Muscle layer of duodenum (tissue), 2 donors: ENCODE results near the gene RBM19.

Experiments used
- H3K27ac ChIP-seq: one replicate; pipeline ENCODE4 v1.7.0; 2013; ENCODE audit warnings: mild to moderate bottlenecking, low read length
- H3K27me3 ChIP-seq: one replicate; pipeline ENCODE4 v1.7.0; 2013; ENCODE audit warnings: low read depth, mild to moderate bottlenecking, control low read depth, low read length
- H3K36me3 ChIP-seq, 2 donors: one replicate each; pipeline ENCODE4 v1.7.0; 2013; ENCODE audit warnings: low read length in 2 of 2, control low read depth in 1 of 2, mild to moderate bottlenecking in 1 of 2; ENCODE audit not compliant: insufficient read depth in 2 of 2, control insufficient read depth in 1 of 2
- H3K4me1 ChIP-seq, 2 donors: one replicate each; pipeline ENCODE4 v1.7.0; 2013; ENCODE audit warnings: low read length in 2 of 2, mild to moderate bottlenecking in 2 of 2, control low read depth in 1 of 2, moderate library complexity in 1 of 2; ENCODE audit not compliant: insufficient read depth in 2 of 2, control insufficient read depth in 1 of 2
- H3K4me3 ChIP-seq, 2 donors: one replicate each; pipeline ENCODE4 v1.7.0; 2013; ENCODE audit warnings: low read length in 2 of 2, low read depth in 1 of 2, mild to moderate bottlenecking in 1 of 2
- H3K9me3 ChIP-seq, 2 donors: one replicate each; pipeline ENCODE4 v1.7.0; 2013; ENCODE audit warnings: low read length in 2 of 2, control low read depth in 1 of 2, mild to moderate bottlenecking in 1 of 2; ENCODE audit not compliant: control insufficient read depth in 1 of 2
- donor health status: healthy.

Gene RBM19

GRCh38 chr12:113874999-113875561 lies 91.0 kb downstream of the RBM19 start:
- Histone ChIP-seq H3K9me3 (no peaks in the 10 kb centered on the region), H3K27ac (no peak overlapping the region), H3K4me1 (no peaks in the 10 kb centered on the region), H3K27me3 (no peaks in the 10 kb centered on the region), H3K36me3 (peaks cover 15 to 24% of the 10 kb centered on the region in 2 donors), H3K4me3 (no peak overlapping the region)

- Histone ChIP-seq H3K4me1 (no peaks in the 10 kb centered on the region), H3K27ac (no peak overlapping the region), H3K4me3 (no peak overlapping the region), H3K9me3 (no peaks in the 10 kb centered on the region), H3K27me3 (no peaks in the 10 kb centered on the region), H3K36me3 (peaks cover 15 to 24% of the 10 kb centered on the region in 2 donors)
Measured at GRCh38 chr12:113874326-113874725, 91.8 kb downstream of the RBM19 start.

- Histone ChIP-seq H3K4me1 (no peaks in the 10 kb centered on the region), H3K9me3 (no peaks in the 10 kb centered on the region), H3K4me3 (no peak overlapping the region), H3K27ac (no peak overlapping the region), H3K27me3 (no peaks in the 10 kb centered on the region), H3K36me3 (peaks cover 15 to 27% of the 10 kb centered on the region in 2 donors)
Measured at GRCh38 chr12:113873740-113874139, 92.4 kb downstream of the RBM19 start.

- H3K27ac ChIP-seq: no peak overlapping the region
- H3K9me3 ChIP-seq: no peaks in the 10 kb centered on the region
- H3K36me3 ChIP-seq: peaks cover 10 to 25% of the 10 kb centered on the region in 2 donors
- no peaks in the 10 kb centered on the region for H3K4me1 ChIP-seq
- H3K4me3 ChIP-seq: no peak overlapping the region
- no peaks in the 10 kb centered on the region for H3K27me3 ChIP-seq
Measured at GRCh38 chr12:113870890-113871289, 95.2 kb downstream of the RBM19 start.

GRCh38 chr12:113870035-113870434 lies 96.1 kb downstream of the RBM19 start:
- Histone ChIP-seq H3K27ac (no peak overlapping the region), H3K4me1 (no peaks in the 10 kb centered on the region), H3K36me3 (peaks cover 10 to 27% of the 10 kb centered on the region in 2 donors), H3K4me3 (no peak overlapping the region), H3K9me3 (no peaks in the 10 kb centered on the region), H3K27me3 (no peaks in the 10 kb centered on the region)

- Histone ChIP-seq H3K4me3 (no peak overlapping the region), H3K36me3 (peaks cover 3 to 19% of the 10 kb centered on the region in 2 donors), H3K4me1 (no peaks in the 10 kb centered on the region), H3K9me3 (no peaks in the 10 kb centered on the region), H3K27me3 (no peaks in the 10 kb centered on the region), H3K27ac (no peak overlapping the region)
Measured at GRCh38 chr12:113868365-113868764, 97.8 kb downstream of the RBM19 start.

- no peak overlapping the region for H3K4me3 ChIP-seq
- no peaks in the 10 kb centered on the region for H3K27me3 ChIP-seq
- H3K4me1 ChIP-seq: no peaks in the 10 kb centered on the region
- no peaks in the 10 kb centered on the region for H3K9me3 ChIP-seq
- no peak overlapping the region for H3K27ac ChIP-seq
- H3K36me3 ChIP-seq: peaks cover 3 to 19% of the 10 kb centered on the region in 2 donors
Measured at GRCh38 chr12:113867258-113867657, 98.9 kb downstream of the RBM19 start.

- H3K4me3 ChIP-seq: no peak overlapping the region
- H3K4me1 ChIP-seq: no peaks in the 10 kb centered on the region
- H3K27me3 ChIP-seq: no peaks in the 10 kb centered on the region
- H3K9me3 ChIP-seq: no peaks in the 10 kb centered on the region
- peaks cover 3 to 26% of the 10 kb centered on the region in 2 donors for H3K36me3 ChIP-seq
- H3K27ac ChIP-seq: no peak overlapping the region
Measured at GRCh38 chr12:113866496-113866895, 99.6 kb downstream of the RBM19 start.

GRCh38 chr12:113863455-113863845 lies 102.7 kb downstream of the RBM19 start:
- Histone ChIP-seq H3K27me3 (no peaks in the 10 kb centered on the region), H3K4me3 (no peak overlapping the region), H3K27ac (no peak overlapping the region), H3K36me3 (peaks cover 0 to 20% of the 10 kb centered on the region in 2 donors), H3K4me1 (no peaks in the 10 kb centered on the region), H3K9me3 (no peaks in the 10 kb centered on the region)

GRCh38 chr12:113862590-113863454 lies 103.3 kb downstream of the RBM19 start:
- Histone ChIP-seq H3K4me1 (no peaks in the 10 kb centered on the region), H3K27me3 (no peaks in the 10 kb centered on the region), H3K36me3 (peaks cover 2 to 26% of the 10 kb centered on the region in 2 donors), H3K27ac (no peak overlapping the region), H3K4me3 (no peak overlapping the region), H3K9me3 (no peaks in the 10 kb centered on the region)

- Histone ChIP-seq H3K36me3 (peaks cover 6 to 36% of the 10 kb centered on the region in 2 donors), H3K4me3 (no peak overlapping the region), H3K4me1 (no peaks in the 10 kb centered on the region), H3K27ac (no peak overlapping the region), H3K9me3 (no peaks in the 10 kb centered on the region), H3K27me3 (no peaks in the 10 kb centered on the region)
Measured at GRCh38 chr12:113861708-113862312, 104.3 kb downstream of the RBM19 start.
